ENCODE results near the gene ACSL5. TPM values are rescaled to one million over a fixed set of nuclear protein-coding genes. Genes with fewer than 3 reads are reported as not detected.
"Not testable (repeated sequence)": the region's sequence is repeated elsewhere in the genome, so short reads cannot be mapped to it uniquely, and the experiment has no call there.

The ACSL5 gene
- total and polyA plus RNA-seq, 2 experiments from 2014 or later: not detected

GRCh38 chr10:112370424-112370819 is 3.5 kb upstream of the ACSL5 start:
- Histone ChIP-seq H3K9me3 (ENCODE audit: low read depth) (no peaks in the 10 kb centered on the region), H3K27ac (no peak overlapping the region), H3K4me1 (ENCODE audit: low read depth) (no peaks in the 10 kb centered on the region), H3K36me3 (no peaks in the 10 kb centered on the region), H3K4me3 (no peak overlapping the region), H3K27me3 (peaks cover 2% of the 10 kb centered on the region)
- no peak for DNase-seq (ENCODE audit: low read depth in 1 of 2, low spot score in 1 of 2)
- TF ChIP-seq CTCF (IDR thresholded peaks at IDR 0.05; ENCODE audit: low read depth, low read length): no peak

- not testable (repeated sequence) for H3K4me1 ChIP-seq (ENCODE audit: low read depth); H3K9me3 ChIP-seq (ENCODE audit: low read depth); H3K36me3 ChIP-seq; DNase-seq (ENCODE audit: low read depth in 1 of 2, low spot score in 1 of 2); H3K27me3 ChIP-seq; H3K4me3 ChIP-seq; H3K27ac ChIP-seq
Observed at GRCh38 chr10:112371326-112371725, 2.6 kb upstream of the ACSL5 start.

GRCh38 chr10:112372182-112372810 is 1.6 kb upstream of the ACSL5 start:
- not testable (repeated sequence) for DNase-seq (ENCODE audit: low read depth in 1 of 2, low spot score in 1 of 2); H3K4me1 ChIP-seq (ENCODE audit: low read depth); H3K9me3 ChIP-seq (ENCODE audit: low read depth); H3K27me3 ChIP-seq; H3K27ac ChIP-seq; H3K36me3 ChIP-seq; H3K4me3 ChIP-seq

- H3K27ac ChIP-seq: no peak overlapping the region
- H3K27me3 ChIP-seq: no peaks in the 10 kb centered on the region
- H3K4me1 ChIP-seq (ENCODE audit: low read depth): no peaks in the 10 kb centered on the region
- peak; percentile 12 to 29 for DNase-seq (ENCODE audit: low read depth in 1 of 2, low spot score in 1 of 2)
- no peak overlapping the region for H3K4me3 ChIP-seq
- no peak for TF ChIP-seq CTCF (IDR thresholded peaks at IDR 0.05; ENCODE audit: low read depth, low read length)
- no peaks in the 10 kb centered on the region for H3K9me3 ChIP-seq (ENCODE audit: low read depth)
- H3K36me3 ChIP-seq: no peaks in the 10 kb centered on the region
Observed at GRCh38 chr10:112374724-112375541, 1.0 kb downstream of the ACSL5 start.

- no peaks in the 10 kb centered on the region for H3K27me3 ChIP-seq
- peak in 1 of 2 donors; percentile 66 for DNase-seq (ENCODE audit: low read depth in 1 of 2, low spot score in 1 of 2)
- H3K4me3 ChIP-seq: no peak overlapping the region
- H3K36me3 ChIP-seq: no peaks in the 10 kb centered on the region
- H3K4me1 ChIP-seq (ENCODE audit: low read depth): no peaks in the 10 kb centered on the region
- H3K9me3 ChIP-seq (ENCODE audit: low read depth): no peaks in the 10 kb centered on the region
- no peak overlapping the region for H3K27ac ChIP-seq
- TF ChIP-seq CTCF (IDR thresholded peaks at IDR 0.05; ENCODE audit: low read depth, low read length): no peak
Observed at GRCh38 chr10:112375721-112376395, 1.9 kb downstream of the ACSL5 start.

GRCh38 chr10:112376396-112376790 is 2.5 kb downstream of the ACSL5 start:
- no peak overlapping the region for H3K27ac ChIP-seq
- no peak overlapping the region for H3K4me3 ChIP-seq
- no peak for DNase-seq (ENCODE audit: low read depth in 1 of 2, low spot score in 1 of 2)
- no peaks in the 10 kb centered on the region for H3K27me3 ChIP-seq
- no peak for TF ChIP-seq CTCF (IDR thresholded peaks at IDR 0.05; ENCODE audit: low read depth, low read length)
- no peaks in the 10 kb centered on the region for H3K9me3 ChIP-seq (ENCODE audit: low read depth)
- H3K4me1 ChIP-seq (ENCODE audit: low read depth): no peaks in the 10 kb centered on the region
- no peaks in the 10 kb centered on the region for H3K36me3 ChIP-seq

GRCh38 chr10:112377116-112377515 is 3.2 kb downstream of the ACSL5 start:
- not testable (repeated sequence) for H3K4me1 ChIP-seq (ENCODE audit: low read depth); H3K36me3 ChIP-seq; H3K4me3 ChIP-seq; H3K27ac ChIP-seq; H3K27me3 ChIP-seq; DNase-seq (ENCODE audit: low read depth in 1 of 2, low spot score in 1 of 2); H3K9me3 ChIP-seq (ENCODE audit: low read depth)

All from cardiac muscle cell (in vitro differentiated cells and primary cell).